H1 (cell line): ENCODE results near the gene CAB39L. TPM values are rescaled to one million over a fixed set of nuclear protein-coding genes. Genes with fewer than 3 reads are reported as not detected.

Source experiments
- FOSL1 ChIP-seq: IDR thresholded peaks from 2 replicates; pipeline ENCODE4 v1.6.1; 2011; ENCODE audit warnings: mild to moderate bottlenecking, low read depth, low read length, moderate library complexity; ENCODE audit not compliant: insufficient read depth
- GABPA ChIP-seq: IDR thresholded peaks from 2 replicates; pipeline ENCODE4 v1.6.1; 2011; ENCODE audit warnings: mild to moderate bottlenecking, low read length, moderate library complexity, borderline replicate concordance; ENCODE audit not compliant: insufficient read depth
- RBBP5 ChIP-seq: IDR thresholded peaks from 2 replicates; pipeline ENCODE4 v1.7.1; 2012; ENCODE audit warnings: low read depth, mild to moderate bottlenecking, inconsistent platforms, low read length, moderate library complexity, borderline replicate concordance
- polyA plus RNA-seq, 7 experiments: library from polyadenylated mRNA; depleted of rRNA in 3 of 7; stranded (reverse) in 5 of 7; unstranded in 2 of 7; fragments of >200 nt in 5 of 7; fragments of 200-250 nt in 2 of 7; gene quantifications; 1 replicate in 5 of 7; 2 replicates in 1 of 7; 4 replicates in 1 of 7; pipeline versions ENCODE4 v1.2.1 to v1.2.3, GENCODE V29; 2011 to 2013; ENCODE audit warnings: missing spikeins in 2 of 7, mixed read lengths in 2 of 7
- total RNA-seq: library from RNA; stranded (reverse); fragmentation: NEBNext Ultra II Directional; extraction: Animal tissue kit (Norgen Biotek cat#: 25700); gene quantifications from 2 replicates; pipeline ENCODE4 v1.2.1, GENCODE V29; 2021

CAB39L gene
- total and polyA plus RNA-seq, 2 of the 8 experiments (the other 6 are each of a cell fraction or from before 2014, with no cell fraction given) = 2.5 to 4.8 TPM

DNA sequence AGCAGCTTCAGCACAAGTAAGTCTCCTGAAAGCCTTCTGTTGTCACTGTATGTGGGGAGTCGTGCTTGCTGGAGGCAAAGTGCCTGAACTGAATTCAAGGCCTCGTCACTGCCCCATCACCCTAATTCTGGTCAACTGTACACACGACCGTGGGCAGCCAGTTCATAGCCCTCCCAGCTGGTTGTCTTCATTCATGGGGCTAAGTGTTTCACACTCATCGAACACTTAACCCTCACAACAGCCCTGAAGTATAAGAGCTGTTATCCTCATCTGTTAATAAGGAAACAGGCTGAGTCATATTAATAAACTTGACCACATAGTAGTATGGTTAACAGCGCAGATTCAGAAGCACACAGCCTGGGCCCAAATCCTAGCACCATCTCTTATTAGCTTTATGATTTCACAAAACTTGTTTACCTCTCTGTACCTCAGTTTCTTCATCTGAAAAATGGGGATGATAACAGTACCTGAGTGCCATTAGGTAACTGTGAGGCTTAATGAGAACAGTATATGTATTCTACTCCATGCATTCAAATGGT is 129.5 kb downstream of the CAB39L start (continued):
- no peak for TF ChIP-seq RBBP5
- no peak for TF ChIP-seq FOSL1
- TF ChIP-seq GABPA = no peak
